ENCODE results near the gene RAD18.

DNA sequence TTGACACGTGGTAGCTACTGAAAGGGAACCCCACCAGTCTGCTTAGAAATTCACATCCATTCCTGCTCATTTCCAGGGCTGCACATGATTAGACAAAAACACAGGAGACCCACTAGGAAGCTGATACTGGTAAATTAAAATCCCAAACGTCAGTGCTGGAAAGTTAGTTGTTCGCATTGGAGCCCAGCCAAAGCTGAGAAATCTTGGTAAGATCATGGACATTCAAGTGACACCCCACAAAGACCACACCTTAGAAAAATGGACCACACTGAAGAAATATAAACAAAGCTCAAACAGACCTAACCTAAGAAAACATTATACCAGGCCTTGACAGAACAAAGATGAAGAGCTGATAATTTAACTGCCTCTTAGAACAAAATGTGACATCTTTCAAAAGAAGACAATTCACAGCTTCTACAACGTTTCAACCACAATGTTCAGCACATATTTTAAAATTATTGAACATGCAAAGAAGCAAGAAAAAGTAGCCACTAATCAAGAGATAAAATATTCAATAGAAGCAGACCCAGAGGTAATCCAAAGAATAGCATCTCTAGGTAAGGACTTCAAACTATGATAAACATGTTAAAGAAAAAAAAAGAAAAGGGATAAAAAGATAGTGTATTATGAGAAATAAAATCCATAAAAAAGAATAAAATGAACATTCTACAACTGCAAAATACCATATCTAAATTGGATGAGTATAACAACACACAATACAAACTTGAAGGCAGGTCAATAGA, 20.4 kb downstream of the RAD18 start:
- TF ChIP-seq CTCF (IDR thresholded peaks at IDR 0.05; ENCODE audit: low read depth, low read length, poor library complexity, severe bottlenecking), result no peak
- TF ChIP-seq EZH2phosphoT487 (IDR thresholded peaks at IDR 0.05; ENCODE audit: borderline replicate concordance, low read length), result no peak
